Esophagus muscularis mucosa (tissue), 4 donors: ENCODE data around the gene OTOGL. TPM values are rescaled to one million over a fixed set of nuclear protein-coding genes. Genes with fewer than 3 reads are reported as not detected.

ENCODE experiments used
- DNase-seq: peaks from one replicate; pipeline ENCODE4 v3.0.0-alpha.2; 2017; ENCODE audit errors: extremely low spot score
- H3K27ac ChIP-seq, 4 donors: fragments of 200-600 bp; sonication (generic); replicated peaks in 1 of 4; 1 replicate in 3 of 4; 2 replicates in 1 of 4; pipeline ENCODE4 v1.5.1; 2016 to 2019; ENCODE audit warnings: mild to moderate bottlenecking in 1 of 4
- H3K27me3 ChIP-seq, 4 donors: fragments of 200-600 bp; sonication (generic); one replicate each; pipeline versions ENCODE4 v1.5.1 to v1.6.0; 2016 to 2019
- H3K36me3 ChIP-seq, 4 donors: fragments of 200-600 bp; sonication (generic); one replicate each; pipeline ENCODE4 v1.5.1; 2016 to 2019
- H3K4me1 ChIP-seq, 4 donors: fragments of 200-600 bp; sonication (generic); one replicate each; pipeline ENCODE4 v1.5.1; 2016 to 2019
- H3K4me3 ChIP-seq, 4 donors: fragments of 200-600 bp; sonication (generic); 1 replicate in 2 of 4; 2 replicates in 2 of 4; pipeline ENCODE4 v1.5.1; 2016 to 2019; ENCODE audit warnings: mild to moderate bottlenecking in 4 of 4, moderate library complexity in 1 of 4
- H3K9me3 ChIP-seq, 4 donors: fragments of 200-600 bp; sonication (generic); 1 replicate in 3 of 4; 2 replicates in 1 of 4; pipeline ENCODE4 v1.5.1; 2016 to 2019
- EP300 ChIP-seq: sonication (generic); formaldehyde crosslinking; IDR thresholded peaks from one replicate; pipeline ENCODE4 v1.6.1; 2017; ENCODE audit warnings: antibody characterized with exemption
- POLR2A ChIP-seq: fragments of 450-650 bp; IDR thresholded peaks from one replicate; pipeline ENCODE4 v1.6.1; 2017; ENCODE audit warnings: antibody characterized with exemption, moderate library complexity, mild to moderate bottlenecking, low read depth
- POLR2AphosphoS5 ChIP-seq, 2 donors: sonication (generic); formaldehyde crosslinking; IDR thresholded peaks; one replicate each; pipeline ENCODE4 v1.6.1; 2017; ENCODE audit warnings: antibody characterized with exemption in 2 of 2
- WGBS: methylation state at CpG from one replicate; pipeline ENCODE4 v1.1.5; 2018; 5-methylcytosine and 5-hydroxymethylcytosine counted together
- intact Hi-C: fragments of 100-400 bp; cut with DNase I; formaldehyde crosslinking; loops from one replicate; pipeline ENCODE4 v1.15.1; 2023
- total RNA-seq, 4 donors: library from RNA; depleted of rRNA; stranded (reverse); fragments of >200 nt; gene quantifications; one replicate each; pipeline versions ENCODE4 v1.1.0 to v1.2.1, GENCODE V29; 2016
- TF ChIP-seq, protein P1 (sequence below), 3 experiments: fragments of 200-600 bp in 2 of 3; fragments of 450-650 bp in 1 of 3; sonication (generic) in 2 of 3; IDR thresholded peaks; one replicate each; pipeline ENCODE4 v1.5.1; 2017 to 2019; ENCODE audit warnings: antibody characterized with exemption in 3 of 3, mild to moderate bottlenecking in 2 of 3, moderate library complexity in 1 of 3

OTOGL gene
- total RNA-seq, 4 donors from 2014 or later = 0.83 to 2.0 (median 1.6) TPM

GRCh38 chr12:80100591-80100990 lies 1.3 kb downstream of the OTOGL start:
- 51% methylated on average over 1 of the region's 1 CpG for WGBS

DNA sequence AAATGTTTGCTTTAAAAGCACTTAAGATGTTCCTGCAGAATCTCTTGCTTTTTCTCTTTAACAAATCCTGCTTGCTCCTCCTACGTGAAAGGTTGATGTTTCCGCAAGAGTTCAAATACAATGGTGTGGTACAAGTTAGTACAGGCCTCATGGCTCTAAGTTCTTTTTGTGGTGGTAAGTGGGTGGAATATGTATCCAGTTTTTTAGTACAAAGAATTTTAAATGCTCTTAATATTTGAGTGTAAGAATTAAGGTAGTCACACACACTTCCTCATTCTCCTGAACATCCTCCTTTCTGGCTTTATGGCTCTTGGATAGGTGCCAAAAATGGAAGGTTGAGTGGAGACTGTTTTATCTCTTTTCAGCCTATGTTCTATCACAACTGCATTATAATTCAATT lies 1.8 kb downstream of the OTOGL start:
- 64% methylated on average over 2 of the region's 2 CpGs for WGBS
- no peaks in the 10 kb centered on the region for H3K9me3 ChIP-seq
- DNase-seq = no peak
- intact Hi-C loops = no loop called here
- H3K4me1 ChIP-seq = peaks cover 0 to 19% (median 12%) of the 10 kb centered on the region in 4 donors
- H3K27ac ChIP-seq = peak overlapping the region; percentile 7 to 53 (median 16)
- TF ChIP-seq, protein P1, sequence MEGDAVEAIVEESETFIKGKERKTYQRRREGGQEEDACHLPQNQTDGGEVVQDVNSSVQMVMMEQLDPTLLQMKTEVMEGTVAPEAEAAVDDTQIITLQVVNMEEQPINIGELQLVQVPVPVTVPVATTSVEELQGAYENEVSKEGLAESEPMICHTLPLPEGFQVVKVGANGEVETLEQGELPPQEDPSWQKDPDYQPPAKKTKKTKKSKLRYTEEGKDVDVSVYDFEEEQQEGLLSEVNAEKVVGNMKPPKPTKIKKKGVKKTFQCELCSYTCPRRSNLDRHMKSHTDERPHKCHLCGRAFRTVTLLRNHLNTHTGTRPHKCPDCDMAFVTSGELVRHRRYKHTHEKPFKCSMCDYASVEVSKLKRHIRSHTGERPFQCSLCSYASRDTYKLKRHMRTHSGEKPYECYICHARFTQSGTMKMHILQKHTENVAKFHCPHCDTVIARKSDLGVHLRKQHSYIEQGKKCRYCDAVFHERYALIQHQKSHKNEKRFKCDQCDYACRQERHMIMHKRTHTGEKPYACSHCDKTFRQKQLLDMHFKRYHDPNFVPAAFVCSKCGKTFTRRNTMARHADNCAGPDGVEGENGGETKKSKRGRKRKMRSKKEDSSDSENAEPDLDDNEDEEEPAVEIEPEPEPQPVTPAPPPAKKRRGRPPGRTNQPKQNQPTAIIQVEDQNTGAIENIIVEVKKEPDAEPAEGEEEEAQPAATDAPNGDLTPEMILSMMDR (IDR thresholded peaks at IDR 0.05) = no peak
- TF ChIP-seq POLR2A (no peak), POLR2AphosphoS5 (IDR thresholded peaks at IDR 0.05) (no peak), EP300 (no peak)
- no peaks in the 10 kb centered on the region for H3K27me3 ChIP-seq
- no peak overlapping the region for H3K4me3 ChIP-seq
- H3K36me3 ChIP-seq = no peaks in the 10 kb centered on the region

More at GRCh38 chr12:80100591-80100990, 1.3 kb downstream of the OTOGL start:
- Histone ChIP-seq H3K27me3 (no peaks in the 10 kb centered on the region), H3K36me3 (no peaks in the 10 kb centered on the region), H3K4me3 (peak overlapping the region in 1 of 4 donors; percentile 7), H3K27ac (peak overlapping the region; percentile 7 to 53 (median 16)), H3K4me1 (peaks cover 0 to 19% (median 12%) of the 10 kb centered on the region in 4 donors), H3K9me3 (no peaks in the 10 kb centered on the region)
- intact Hi-C loops = no loop called here
- no peak for TF ChIP-seq POLR2A
- TF ChIP-seq, protein P1 (IDR thresholded peaks at IDR 0.05) = no peak
- TF ChIP-seq EP300 = no peak
- TF ChIP-seq POLR2AphosphoS5 (IDR thresholded peaks at IDR 0.05) = no peak
- DNase-seq = no peak

DNA sequence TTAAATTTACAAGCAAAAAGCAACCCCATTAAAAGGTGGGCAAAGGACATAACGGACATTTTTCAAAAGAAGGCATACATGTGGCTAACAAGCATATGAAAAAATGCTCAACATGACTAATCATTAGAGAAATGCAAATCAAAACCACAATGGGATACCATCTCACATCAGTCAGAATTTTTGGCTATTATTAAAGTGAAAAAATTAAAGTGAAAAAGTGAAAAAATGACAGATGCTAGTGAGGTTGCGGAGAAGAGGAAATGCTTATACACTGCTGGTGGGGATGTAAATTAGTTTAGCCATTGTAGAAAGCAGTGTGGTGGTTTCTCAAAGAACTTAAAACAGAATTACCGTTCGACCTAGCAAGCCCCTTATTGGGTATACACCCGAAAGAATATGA lies 7.9 kb downstream of the OTOGL start:
- WGBS = 90% methylated on average over 5 of the region's 5 CpGs
- TF ChIP-seq, protein P1 (IDR thresholded peaks at IDR 0.05) = no peak
- TF ChIP-seq POLR2A = no peak
- no peak for TF ChIP-seq POLR2AphosphoS5 (IDR thresholded peaks at IDR 0.05)
- no peak for TF ChIP-seq EP300
- H3K36me3 ChIP-seq = no peaks in the 10 kb centered on the region
- intact Hi-C loops = loop anchor here (2.0 kb wide), 1 partner anchor 34 kb away; no protein-coding TSS in a partner anchor
- no peaks in the 10 kb centered on the region for H3K27me3 ChIP-seq
- no peak overlapping the region for H3K4me3 ChIP-seq
- no peaks in the 10 kb centered on the region for H3K9me3 ChIP-seq
- no peak for DNase-seq
- H3K4me1 ChIP-seq = no peaks in the 10 kb centered on the region
- no peak overlapping the region for H3K27ac ChIP-seq

GRCh38 chr12:80116735-80117134 lies 17.4 kb downstream of the OTOGL start:
- Histone ChIP-seq H3K9me3 (peaks cover 0 to 8% (median 0%) of the 10 kb centered on the region in 4 donors), H3K36me3 (no peaks in the 10 kb centered on the region), H3K4me3 (no peak overlapping the region), H3K27me3 (no peaks in the 10 kb centered on the region), H3K27ac (no peak overlapping the region), H3K4me1 (peaks cover 21 to 45% (median 40%) of the 10 kb centered on the region in 4 donors)
- no peak for TF ChIP-seq POLR2AphosphoS5 (IDR thresholded peaks at IDR 0.05)
- no peak for TF ChIP-seq EP300
- TF ChIP-seq, protein P1 (IDR thresholded peaks at IDR 0.05) = no peak
- TF ChIP-seq POLR2A = no peak
- no peak for DNase-seq
- intact Hi-C loops = no loop called here
